Panc1 (cell line): ENCODE data around the gene C1QC. TPM values are rescaled to one million over a fixed set of nuclear protein-coding genes. Genes with fewer than 3 reads are reported as not detected.

Source experiments
- ATAC-seq: fragments of 200-7000 bp; cut with Tn5 transposase; 2 replicates; pipeline ENCODE4 v1.9.1; 2020; ENCODE audit warnings: mild to moderate bottlenecking, moderate library complexity
- BruUV-seq: library from RNA; stranded (reverse); fragments of 400-500 nt; replicated peaks from 2 replicates; lab custom pipeline; 2021; lab: Mats Ljungman, UMichigan
- CTCF ChIA-PET: fragments of 300-600 bp; sonication (Branson Sonifier 250); formaldehyde crosslinking; loops from one replicate; lab custom pipeline; 2022; ENCODE audit warnings: antibody characterized with exemption; lab: Charles Lee
- POLR2A ChIA-PET: fragments of 300-600 bp; sonication (Branson Sonifier 250); formaldehyde crosslinking; loops from one replicate; lab custom pipeline; 2022; ENCODE audit warnings: antibody characterized with exemption; lab: Charles Lee
- DNase-seq: peaks from one replicate; pipeline ENCODE4 v3.0.0-alpha.2; 2010; ENCODE audit warnings: low read depth, low spot score
- H3K27ac ChIP-seq: 2 replicates; pipeline ENCODE4 v1.5.1; 2011; ENCODE audit warnings: mild to moderate bottlenecking, low read length, inconsistent platforms
- H3K27me3 ChIP-seq: fragments of 200-500 bp; sonication (Bioruptor generic); 2 replicates; pipeline ENCODE4 v1.6.0; 2014; ENCODE audit warnings: low read length, inconsistent platforms; ENCODE audit not compliant: control insufficient read depth, insufficient read depth
- H3K36me3 ChIP-seq: fragments of 200-500 bp; sonication (Bioruptor generic); 2 replicates; pipeline ENCODE4 v1.5.1; 2014; ENCODE audit warnings: inconsistent platforms, mild to moderate bottlenecking, low read length, moderate library complexity; ENCODE audit not compliant: control insufficient read depth, insufficient read depth
- H3K4me1 ChIP-seq: 2 replicates; pipeline ENCODE4 v1.5.1; 2011; ENCODE audit warnings: inconsistent platforms, mild to moderate bottlenecking, low read length, moderate library complexity; ENCODE audit not compliant: control insufficient read depth, insufficient read depth
- H3K4me3 ChIP-seq, 2 experiments: 2 replicates each; pipeline ENCODE4 v1.5.1; 2011 to 2012; ENCODE audit warnings: low read depth in 2 of 2, low read length in 2 of 2, mild to moderate bottlenecking in 2 of 2, inconsistent platforms in 1 of 2, moderate library complexity in 1 of 2
- H3K9me3 ChIP-seq: fragments of 200-500 bp; sonication (Bioruptor generic); 2 replicates; pipeline ENCODE4 v1.5.1; 2014; ENCODE audit warnings: low read depth, mild to moderate bottlenecking, inconsistent platforms, low read length, moderate library complexity; ENCODE audit not compliant: control insufficient read depth, insufficient read depth
- POLR2AphosphoS5 ChIP-seq: IDR thresholded peaks from 2 replicates; pipeline ENCODE4 v1.6.1; 2012; ENCODE audit warnings: mild to moderate bottlenecking, low read depth, low read length, moderate library complexity
- REST ChIP-seq, 2 experiments: IDR thresholded peaks; 2 replicates each; pipeline ENCODE4 v1.6.1; 2011 to 2012; ENCODE audit warnings: low read depth in 2 of 2, control low read depth in 1 of 2, low read length in 1 of 2, mild to moderate bottlenecking in 1 of 2, moderate library complexity in 1 of 2; ENCODE audit not compliant: insufficient read depth in 1 of 2
- SIN3A ChIP-seq: IDR thresholded peaks from 2 replicates; pipeline ENCODE4 v1.6.1; 2012; ENCODE audit warnings: low read depth, mild to moderate bottlenecking, low read length, moderate library complexity, borderline replicate concordance; ENCODE audit not compliant: insufficient read depth
- TCF7L2 ChIP-seq: IDR thresholded peaks from 2 replicates; pipeline ENCODE4 v1.6.1; 2011; ENCODE audit warnings: mild to moderate bottlenecking, low read depth, low read length, inconsistent platforms
- in situ Hi-C: cut with HindIII; loops from 2 replicates; pipeline ENCODE4 v1.10.0; 2016; ENCODE audit warnings: low sequenced_read_pairs, low pct_unique_long_range_greater_than_20kb
- intact Hi-C: fragments of 100-400 bp; cut with micrococcal nuclease; formaldehyde crosslinking; loops from one replicate; pipeline ENCODE4 v1.10.0; 2022; ENCODE audit not compliant: unreplicated experiment
- total RNA-seq: library from RNA; stranded (reverse); gene quantifications from one replicate; pipeline ENCODE4 v1.2.1, GENCODE V29; 2021; ENCODE audit not compliant: unreplicated experiment
- TF ChIP-seq, protein P1 (sequence below): fragments of 450-650 bp; IDR thresholded peaks from 2 replicates; pipeline ENCODE4 v1.5.1; 2017; ENCODE audit warnings: mild to moderate bottlenecking

The C1QC gene
- total RNA-seq, 1 experiment from 2014 or later = 0.64 TPM

- intact Hi-C loops (no loop called here), in situ Hi-C loops (no loop called here)
- POLR2A ChIA-PET = no interaction called here
- peaks cover 10% of the 10 kb centered on the region for H3K27me3 ChIP-seq
- TF ChIP-seq TCF7L2 (no peak), SIN3A (no peak), POLR2AphosphoS5 (no peak)
- DNase-seq (no peak), ATAC-seq (no peak)
- H3K4me1 ChIP-seq = no peaks in the 10 kb centered on the region
- no TSS peak for BruUV-seq
- CTCF ChIA-PET = no interaction called here
- no peak overlapping the region for H3K4me3 ChIP-seq
- no peaks in the 10 kb centered on the region for H3K36me3 ChIP-seq
- no peak overlapping the region for H3K27ac ChIP-seq
- H3K9me3 ChIP-seq = no peaks in the 10 kb centered on the region
These were observed 13.5 kb upstream of the C1QC start for GRCh38 chr1:22629886-22630285.

DNA sequence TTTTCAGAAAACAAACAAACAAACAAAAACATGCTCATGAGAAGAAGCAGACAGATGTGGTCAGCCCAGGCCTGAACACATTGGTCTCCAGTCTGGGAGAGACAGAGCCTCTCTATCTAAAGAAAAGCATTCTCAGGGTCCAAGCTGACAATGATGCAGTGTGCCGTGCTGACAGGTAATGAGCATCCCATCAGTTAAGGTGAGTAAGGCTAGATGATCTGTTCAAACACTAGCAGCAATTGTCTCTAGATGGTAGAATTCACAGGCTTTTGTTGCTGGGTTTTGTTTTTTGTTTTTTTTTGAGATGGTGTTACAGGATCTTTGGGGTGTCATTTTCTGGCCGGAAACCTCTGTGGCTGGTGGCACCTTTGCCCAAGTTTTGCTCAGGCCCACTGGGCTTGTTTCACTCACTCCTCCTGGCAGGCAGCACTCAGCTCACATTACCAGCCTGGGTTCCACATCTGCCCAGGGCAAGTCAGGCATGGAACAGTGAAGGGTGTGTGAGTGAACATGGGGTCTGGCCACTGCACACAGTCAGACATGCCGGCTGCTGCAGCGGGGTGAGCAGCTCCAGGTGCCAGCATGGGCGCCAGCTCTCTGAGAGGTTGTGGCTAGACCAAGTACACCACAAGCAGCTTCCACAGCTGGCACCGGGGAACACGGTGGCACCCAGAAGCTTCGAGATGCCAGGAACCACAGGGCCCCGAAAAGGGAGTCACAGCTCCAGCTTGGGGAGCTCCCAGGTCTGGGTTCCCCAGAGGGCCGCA lies 9.6 kb upstream of the C1QC start:
- Histone ChIP-seq H3K4me3 (no peak overlapping the region), H3K27ac (no peak overlapping the region), H3K36me3 (no peaks in the 10 kb centered on the region), H3K9me3 (no peaks in the 10 kb centered on the region), H3K4me1 (no peaks in the 10 kb centered on the region), H3K27me3 (peaks cover 10% of the 10 kb centered on the region)
- no peak for ATAC-seq
- in situ Hi-C loops (no loop called here), intact Hi-C loops (no loop called here)
- TF ChIP-seq REST (IDR thresholded peaks at IDR 0.05; ENCODE audit: insufficient read depth in 1 of 2, low read depth in 2 of 2, low read length in 1 of 2) = no peak
- TF ChIP-seq, protein P1, sequence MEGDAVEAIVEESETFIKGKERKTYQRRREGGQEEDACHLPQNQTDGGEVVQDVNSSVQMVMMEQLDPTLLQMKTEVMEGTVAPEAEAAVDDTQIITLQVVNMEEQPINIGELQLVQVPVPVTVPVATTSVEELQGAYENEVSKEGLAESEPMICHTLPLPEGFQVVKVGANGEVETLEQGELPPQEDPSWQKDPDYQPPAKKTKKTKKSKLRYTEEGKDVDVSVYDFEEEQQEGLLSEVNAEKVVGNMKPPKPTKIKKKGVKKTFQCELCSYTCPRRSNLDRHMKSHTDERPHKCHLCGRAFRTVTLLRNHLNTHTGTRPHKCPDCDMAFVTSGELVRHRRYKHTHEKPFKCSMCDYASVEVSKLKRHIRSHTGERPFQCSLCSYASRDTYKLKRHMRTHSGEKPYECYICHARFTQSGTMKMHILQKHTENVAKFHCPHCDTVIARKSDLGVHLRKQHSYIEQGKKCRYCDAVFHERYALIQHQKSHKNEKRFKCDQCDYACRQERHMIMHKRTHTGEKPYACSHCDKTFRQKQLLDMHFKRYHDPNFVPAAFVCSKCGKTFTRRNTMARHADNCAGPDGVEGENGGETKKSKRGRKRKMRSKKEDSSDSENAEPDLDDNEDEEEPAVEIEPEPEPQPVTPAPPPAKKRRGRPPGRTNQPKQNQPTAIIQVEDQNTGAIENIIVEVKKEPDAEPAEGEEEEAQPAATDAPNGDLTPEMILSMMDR = no peak
- no peak for TF ChIP-seq SIN3A
- BruUV-seq = no TSS peak
- DNase-seq = no peak
- ChIA-PET POLR2A (no interaction called here), CTCF (interaction anchor here (0.9 kb wide), 1 partner anchor 213 kb away, joined by 3 read pairs; no protein-coding TSS in a partner anchor)

DNA sequence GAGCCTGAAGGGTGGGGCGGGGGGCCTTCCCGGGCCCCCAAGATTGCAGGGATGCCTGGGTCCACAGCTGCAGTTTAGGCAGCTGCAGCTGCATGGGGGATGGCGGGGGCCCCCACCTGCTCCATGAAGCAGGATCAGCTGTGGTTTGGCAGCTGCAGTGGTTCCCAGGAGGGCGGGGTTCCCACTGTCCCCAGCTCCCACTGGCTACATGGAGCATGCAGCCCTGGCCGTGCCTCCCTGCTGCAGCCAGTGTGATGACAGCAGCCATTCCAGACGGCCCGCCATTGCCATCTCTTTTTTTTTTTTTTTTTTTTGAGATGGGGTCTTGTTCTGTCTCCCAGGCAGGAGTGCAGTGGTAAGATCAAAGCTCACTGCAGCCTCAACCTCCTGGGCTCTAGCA lies 8.0 kb upstream of the C1QC start:
- ATAC-seq = no peak
- Histone ChIP-seq H3K4me3 (no peak overlapping the region), H3K27me3 (peaks cover 8% of the 10 kb centered on the region), H3K9me3 (no peaks in the 10 kb centered on the region), H3K27ac (no peak overlapping the region), H3K36me3 (no peaks in the 10 kb centered on the region), H3K4me1 (no peaks in the 10 kb centered on the region)
- in situ Hi-C loops (no loop called here), intact Hi-C loops (no loop called here)
- TF ChIP-seq, protein P1 = no peak
- TF ChIP-seq TCF7L2 (no peak), POLR2AphosphoS5 (no peak), REST (IDR thresholded peaks at IDR 0.05; ENCODE audit: insufficient read depth in 1 of 2, low read depth in 2 of 2, low read length in 1 of 2) (no peak), SIN3A (no peak)
- no TSS peak for BruUV-seq
- POLR2A ChIA-PET = no interaction called here
- CTCF ChIA-PET = interaction anchor here (0.5 to 0.6 kb wide), 2 partner anchors 85 to 614 kb away, joined by 3 to 4 read pairs; no protein-coding TSS in a partner anchor
- no peak for DNase-seq
